ENCODE results near the gene FAM210B. TPM values are rescaled to one million over a fixed set of nuclear protein-coding genes. Genes with fewer than 3 reads are reported as not detected.
A peak's percentile ranks its signal among the peaks of the same experiment; 100 is the strongest.
"Not testable (repeated sequence)": the region's sequence is repeated elsewhere in the genome, so short reads cannot be mapped to it uniquely, and the experiment has no call there.

Gene FAM210B
- total RNA-seq, 1 donor from 2014 or later = 46.5 TPM

DNA sequence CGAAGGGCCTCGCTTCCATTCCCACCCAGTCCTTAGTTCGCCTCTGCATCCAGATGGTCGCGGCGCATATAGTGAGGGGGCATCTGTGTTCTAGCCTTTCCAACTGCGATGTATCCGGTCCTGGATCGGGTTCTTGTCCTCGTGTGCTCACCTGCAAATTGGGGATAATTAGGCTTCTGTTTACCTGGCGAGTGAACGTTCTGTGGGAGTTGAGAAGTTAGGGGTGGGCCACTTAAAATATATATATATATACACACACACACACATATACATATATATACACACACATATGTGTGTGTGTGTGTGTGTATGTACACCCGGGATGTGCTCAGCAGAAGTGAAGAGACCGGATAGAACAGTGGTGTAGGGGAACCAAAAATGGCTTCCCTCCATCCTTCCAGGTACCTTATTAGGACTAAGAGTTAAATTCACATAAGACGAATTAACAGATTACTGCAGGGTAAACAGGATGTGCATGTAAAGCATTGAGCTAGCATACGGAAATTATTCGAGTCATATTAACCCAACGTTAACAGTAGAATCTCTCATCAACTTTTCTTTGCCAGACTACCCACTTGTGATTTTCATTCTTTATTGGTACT lies 34.2 kb downstream of the FAM210B start:
- no peak for DNase-seq (ENCODE audit: low read depth)

DNA sequence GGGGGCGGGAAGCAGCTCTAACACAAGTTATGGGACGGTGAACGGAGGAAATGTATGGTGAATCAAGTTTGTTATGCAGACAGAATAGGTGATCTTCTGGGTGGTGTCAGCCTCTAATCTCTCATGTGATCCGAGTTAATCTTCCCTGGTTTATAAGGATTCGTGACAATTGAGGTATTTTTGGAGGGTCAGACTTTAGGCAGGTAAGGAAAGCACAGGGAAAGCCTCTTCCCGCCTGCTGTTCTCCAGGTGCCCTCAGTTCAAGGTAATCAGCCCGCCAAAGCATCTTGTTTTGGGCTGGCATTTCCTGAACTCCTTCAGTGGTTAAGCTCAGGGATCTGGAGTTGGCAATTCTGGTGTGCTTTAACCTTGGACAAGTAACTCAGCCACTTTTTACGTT lies 34.9 kb downstream of the FAM210B start:
- no peak for DNase-seq (ENCODE audit: low read depth)

DNA sequence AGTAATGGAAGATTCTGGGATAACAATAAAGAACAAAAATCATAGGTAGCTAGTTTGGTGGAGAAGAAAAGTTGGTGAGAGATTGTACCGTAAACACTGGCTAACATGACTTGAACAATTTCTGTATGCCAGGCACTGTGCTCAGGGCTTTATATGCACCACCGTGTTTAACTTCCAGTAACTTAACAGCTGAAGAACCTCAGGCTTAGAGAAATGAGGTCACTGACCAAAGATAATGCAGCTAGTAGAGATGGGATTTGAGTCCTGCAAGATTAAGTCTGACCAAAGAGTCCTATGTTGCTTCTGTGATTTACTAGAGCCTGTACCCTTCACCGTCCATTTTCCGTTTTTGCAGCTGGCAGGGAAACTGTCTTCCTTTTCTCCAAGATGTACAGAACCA lies 36.4 kb downstream of the FAM210B start:
- no peak for DNase-seq (ENCODE audit: low read depth)

DNA sequence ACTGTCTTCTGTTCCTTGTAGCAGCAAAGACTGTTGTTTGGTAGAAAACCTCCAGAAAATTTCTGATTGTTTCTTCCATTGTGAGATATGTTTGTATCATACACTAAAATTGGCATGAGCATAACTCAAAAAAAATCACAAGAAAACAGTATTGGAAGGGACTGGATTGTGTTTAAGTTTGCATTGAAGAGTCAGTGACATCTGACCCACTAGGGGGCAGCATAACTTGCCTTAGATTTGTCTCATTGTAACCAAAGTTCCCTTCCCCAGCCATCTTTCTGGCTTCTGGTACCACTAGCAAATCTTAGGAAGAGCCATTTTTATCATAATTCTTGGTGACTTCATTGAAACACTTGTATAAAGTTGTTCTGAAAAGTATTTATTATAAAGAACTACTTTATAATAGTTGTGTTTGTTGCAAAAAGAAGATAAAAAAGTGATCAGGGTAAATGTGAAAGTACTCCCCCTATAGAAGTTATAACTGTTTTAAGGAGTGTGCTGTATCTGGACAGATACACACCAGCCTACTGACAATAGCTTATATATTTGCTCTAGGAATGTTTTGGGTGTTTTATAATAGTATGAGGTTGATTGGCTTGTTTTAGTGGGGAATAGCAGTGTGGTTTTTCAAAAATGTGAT lies 41.3 kb downstream of the FAM210B start:
- DNase-seq (ENCODE audit: low read depth) = peak; percentile 66

DNA sequence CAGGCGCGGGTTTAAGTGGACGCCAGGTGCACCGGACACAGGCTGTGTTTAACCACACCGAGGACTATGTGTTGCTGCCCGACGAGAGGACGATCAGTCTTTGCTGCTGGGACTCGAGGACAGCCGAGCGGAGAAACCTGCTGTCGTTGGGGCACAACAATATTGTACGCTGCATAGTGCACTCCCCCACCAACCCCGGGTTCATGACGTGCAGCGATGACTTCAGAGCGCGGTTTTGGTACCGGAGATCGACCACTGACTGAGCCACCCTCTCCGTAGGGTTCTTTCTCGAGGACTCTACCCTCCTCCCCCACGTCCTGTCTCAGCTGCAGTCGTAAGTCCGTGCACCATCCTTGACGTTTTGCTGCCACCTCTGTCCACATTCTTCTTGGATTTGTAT lies 44.7 kb downstream of the FAM210B start:
- DNase-seq (ENCODE audit: low read depth) = no peak

DNA sequence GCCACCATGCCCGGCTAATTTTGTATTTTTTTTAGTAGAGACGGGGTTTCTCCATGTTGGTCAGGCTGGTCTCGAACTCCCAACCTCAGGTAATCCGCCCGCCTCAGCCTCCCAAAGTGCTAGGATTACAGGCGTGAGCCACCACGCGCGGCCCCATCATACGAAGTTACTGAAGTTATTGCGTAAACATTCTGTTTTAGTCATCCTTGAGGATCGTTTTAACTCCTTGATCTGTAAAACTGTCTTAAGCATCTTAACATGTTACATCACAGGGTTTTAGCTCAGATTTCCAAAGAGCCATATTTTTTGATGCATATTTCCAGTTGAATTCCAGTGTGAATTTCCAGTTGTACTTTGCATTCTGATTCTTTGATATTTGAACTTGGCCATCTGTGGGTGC lies 46.6 kb downstream of the FAM210B start:
- DNase-seq (ENCODE audit: low read depth) = not testable (repeated sequence)

DNA sequence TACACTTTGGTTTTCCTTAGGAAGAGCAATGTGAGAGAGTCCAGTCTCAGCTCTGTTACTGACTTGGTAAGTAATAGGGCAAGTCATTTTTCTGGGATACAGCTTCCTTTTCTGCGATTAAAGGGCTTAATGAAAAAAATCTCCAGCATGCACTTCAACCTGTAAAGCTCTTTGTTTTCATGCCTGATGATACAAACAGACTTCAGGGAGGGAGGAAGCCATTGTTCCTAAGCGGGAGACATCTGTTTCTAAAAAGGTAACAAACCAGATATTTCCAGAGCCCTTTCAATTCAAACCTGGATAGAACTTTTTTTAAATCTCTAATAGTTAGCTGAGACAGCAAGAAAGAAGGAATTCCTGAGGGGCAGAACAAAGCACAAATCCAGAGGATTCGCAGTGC lies 48.1 kb downstream of the FAM210B start:
- DNase-seq (ENCODE audit: low read depth) = no peak

DNA sequence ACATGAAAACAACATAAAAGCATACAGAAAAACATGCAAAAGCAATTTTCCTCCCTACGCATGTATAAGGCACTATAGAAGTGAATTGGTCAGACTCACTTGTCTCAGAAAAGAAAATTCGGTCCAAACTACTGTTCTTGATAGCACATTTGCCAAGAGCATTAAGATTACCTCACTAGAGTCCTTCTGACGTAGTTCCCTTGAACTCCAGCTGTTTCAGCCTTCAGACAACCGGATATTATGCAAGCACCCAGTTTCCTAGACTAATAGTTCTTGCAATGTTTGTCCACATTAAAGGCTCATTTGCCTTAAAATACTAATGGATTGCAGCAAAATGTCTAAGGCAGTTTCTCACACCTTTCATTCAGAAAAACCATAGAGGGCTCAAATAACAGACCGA lies 50.7 kb downstream of the FAM210B start:
- no peak for DNase-seq (ENCODE audit: low read depth)

DNA sequence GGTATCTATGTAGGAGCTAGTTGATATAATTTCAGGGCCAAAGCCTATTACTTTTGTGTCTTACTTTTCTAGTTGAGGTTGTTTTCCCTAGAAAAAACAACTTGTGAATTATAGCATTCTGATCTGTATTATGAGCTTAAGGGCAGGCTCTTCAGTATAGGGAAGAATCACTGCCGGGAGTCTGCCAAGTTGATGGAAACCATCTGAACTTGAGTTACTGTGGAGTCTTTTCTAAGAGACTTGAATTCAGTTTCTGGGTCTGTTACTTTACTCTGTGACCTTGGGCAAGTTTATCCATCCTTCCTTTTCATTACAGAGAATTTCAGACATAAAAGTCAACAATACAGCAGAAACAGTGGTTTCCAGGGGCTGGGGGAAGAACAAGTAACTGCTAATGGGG lies 51.2 kb downstream of the FAM210B start:
- no peak for DNase-seq (ENCODE audit: low read depth)

DNA sequence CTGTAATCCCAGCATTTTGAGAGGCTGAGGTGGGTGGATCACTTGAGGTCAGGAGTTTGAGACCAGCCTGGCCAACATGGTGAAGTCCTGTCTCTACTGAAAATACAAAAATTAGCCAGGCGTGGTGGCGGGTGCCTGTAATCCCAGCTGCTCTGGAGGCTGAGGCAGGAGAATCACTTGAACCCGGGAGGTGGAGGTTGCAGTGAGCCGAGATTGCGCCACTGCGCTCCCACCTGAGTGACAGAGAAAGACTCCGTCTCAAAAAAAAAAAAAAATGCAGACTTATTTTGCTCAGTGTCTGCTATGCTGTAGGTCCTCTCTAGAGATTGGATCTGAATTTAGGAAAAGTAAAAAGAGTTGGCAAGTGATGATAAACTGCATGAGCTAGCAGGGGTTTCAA lies 52.5 kb downstream of the FAM210B start:
- DNase-seq (ENCODE audit: low read depth) = not testable (repeated sequence)

DNA sequence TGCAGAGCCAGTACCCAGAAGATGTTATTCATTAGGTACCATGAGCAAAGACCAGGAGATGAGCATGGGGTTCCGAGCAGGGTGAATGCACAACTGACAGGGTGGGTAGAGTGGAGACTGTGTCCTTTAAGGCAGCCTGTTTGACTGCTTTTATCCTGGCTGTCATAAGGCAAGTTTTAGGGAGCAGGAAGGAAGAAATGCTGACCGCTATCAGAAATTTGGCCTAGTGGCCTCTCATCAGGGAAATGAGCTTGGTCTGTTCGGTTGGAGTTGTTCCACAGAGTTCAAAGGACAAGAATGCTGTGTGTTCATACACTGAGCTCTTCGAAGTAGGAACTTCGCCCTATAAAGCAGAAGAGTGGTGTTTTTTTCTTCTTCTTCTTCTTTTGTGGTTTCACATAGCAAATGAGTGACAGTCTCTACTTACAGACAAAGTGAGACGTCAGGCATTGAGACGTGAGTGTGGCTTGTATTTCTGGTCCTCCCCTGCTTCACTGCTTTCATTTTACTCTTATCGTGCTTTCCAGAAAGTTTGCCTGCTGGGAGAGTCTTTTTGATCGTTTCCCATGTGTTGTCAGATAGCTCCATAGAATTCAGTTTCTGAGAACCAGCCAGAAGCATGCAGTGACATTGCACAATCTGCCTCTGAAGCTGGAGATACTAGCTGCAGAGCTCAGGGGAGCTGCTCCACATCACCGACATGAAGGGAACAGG lies 53.1 kb downstream of the FAM210B start, which contains the start of gene CASS4:
Gene CASS4 (plus strand): TSS at position 502 of the 714 bp plus-strand sequence. CDS start 199 bp downstream, at position 701.
- DNase-seq (ENCODE audit: low read depth) = peak; percentile 77

DNA sequence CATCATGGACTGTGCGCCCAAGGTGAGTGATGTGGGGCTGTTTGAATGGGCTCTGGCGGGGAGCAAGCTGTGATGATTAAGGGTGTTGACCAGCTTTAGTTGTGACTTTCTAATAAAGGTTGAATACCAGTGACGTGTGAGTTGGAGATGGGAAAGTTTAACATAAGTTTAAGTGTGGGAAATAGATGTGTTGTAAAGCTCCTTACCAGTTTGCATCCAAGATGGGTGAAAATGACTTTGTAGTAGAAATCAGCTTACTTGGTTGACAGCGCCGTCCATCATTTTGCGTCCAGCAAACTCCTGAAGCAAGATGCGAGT lies 53.7 kb downstream of the FAM210B start:
- no peak for DNase-seq (ENCODE audit: low read depth)

DNA sequence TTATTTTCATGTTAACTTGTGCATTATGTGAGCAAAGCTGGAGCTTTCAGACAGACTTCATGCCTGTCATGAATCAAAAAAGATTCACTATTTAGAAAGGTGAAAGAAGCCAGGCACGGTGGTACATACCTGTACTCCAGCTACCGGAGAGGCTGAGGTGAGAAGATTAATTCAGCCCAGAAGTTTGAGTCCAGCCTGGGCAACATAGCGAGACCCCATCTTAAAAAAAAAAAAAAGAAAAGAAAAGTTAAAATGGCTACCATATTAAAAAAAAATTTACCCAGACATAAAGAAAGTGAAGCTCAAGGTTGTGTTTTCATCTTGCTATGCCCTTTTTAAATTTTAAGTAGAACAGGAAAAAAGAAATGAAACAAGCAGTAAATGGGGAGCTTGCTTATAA lies 54.2 kb downstream of the FAM210B start:
- no peak for DNase-seq (ENCODE audit: low read depth)

DNA sequence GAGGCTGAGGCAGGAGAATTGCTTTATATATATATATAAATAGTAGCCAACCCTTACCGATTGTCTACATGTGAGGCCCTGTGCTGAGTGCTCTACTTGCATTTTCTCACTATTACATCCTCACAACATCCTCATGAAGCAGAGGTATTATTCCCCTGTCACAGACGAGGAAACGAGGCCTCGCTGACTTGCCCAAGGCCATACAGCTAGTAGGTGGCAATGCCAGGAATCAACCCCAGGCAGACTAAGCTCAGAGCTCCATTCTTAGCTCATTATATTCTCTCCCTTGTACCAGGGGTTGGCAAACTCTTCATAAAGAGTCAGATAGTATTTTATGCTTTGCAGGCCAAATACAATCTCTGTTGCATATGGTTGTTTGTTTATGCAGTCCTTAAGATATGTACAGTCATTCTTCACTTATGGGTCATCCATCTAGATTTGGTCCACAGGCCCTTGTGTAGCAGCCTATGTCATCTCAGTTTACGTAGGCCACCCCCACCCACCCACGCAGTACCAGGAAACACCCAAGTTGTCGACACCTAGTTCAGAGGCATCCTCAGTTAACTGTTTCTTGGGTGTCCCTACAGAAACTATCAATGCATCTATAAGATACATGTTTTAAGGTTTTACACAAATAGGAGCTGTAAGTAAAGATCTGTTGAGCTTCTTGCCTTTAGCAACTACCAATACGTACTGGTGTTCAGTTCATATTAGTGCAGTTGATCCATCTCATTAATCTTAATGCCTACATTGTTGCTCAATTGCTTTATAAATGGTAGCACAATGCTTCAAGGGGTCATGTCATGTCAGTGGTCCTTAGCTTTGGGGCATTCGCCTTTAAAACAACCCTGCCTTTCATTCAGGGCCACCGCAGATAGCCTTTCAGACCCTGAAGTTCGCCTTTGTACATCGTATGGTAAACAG lies 56.3 kb downstream of the FAM210B start:
- DNase-seq (ENCODE audit: low read depth) = no peak

DNA sequence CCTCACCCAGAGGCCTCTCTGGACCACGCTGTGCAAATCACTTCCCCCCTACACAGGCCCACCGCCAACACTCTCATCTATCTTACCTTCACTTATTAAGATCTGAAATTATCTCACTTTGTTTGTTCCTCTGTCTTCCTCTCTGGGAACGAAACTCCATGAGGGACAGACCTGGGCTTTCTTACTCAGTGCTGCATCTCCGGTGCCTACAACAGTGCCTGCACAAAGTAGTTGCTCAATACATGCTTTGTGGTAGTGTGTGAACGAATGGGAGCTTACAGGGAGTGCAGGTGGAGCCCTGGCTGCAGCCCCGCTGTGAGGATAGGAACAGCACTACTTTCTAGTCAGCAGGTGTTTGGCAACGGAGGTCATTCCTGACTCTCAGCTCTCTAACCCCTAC lies 58.6 kb downstream of the FAM210B start:
- DNase-seq (ENCODE audit: low read depth) = no peak

DNA sequence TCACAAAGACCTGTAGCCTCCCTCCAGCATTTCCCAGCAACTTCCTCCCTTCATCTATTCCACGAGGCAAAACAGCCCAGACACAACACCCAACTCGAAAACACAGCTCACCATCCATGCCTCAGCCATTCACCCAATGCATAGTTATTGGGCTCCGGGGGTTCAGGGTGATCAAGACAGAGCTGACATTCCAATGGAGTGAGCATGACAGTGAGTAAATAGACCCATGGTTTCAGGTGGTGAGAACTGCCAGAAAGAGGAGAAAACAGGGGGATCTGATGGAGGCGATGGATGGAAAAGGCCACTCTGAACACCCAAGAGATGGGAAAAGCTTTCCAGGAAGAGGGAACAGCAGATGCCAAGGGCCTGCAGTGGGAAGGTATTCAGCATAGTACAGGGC lies 59.1 kb downstream of the FAM210B start:
- DNase-seq (ENCODE audit: low read depth) = no peak

Other genes starting within 250 kb of the FAM210B start
- gene MC3R, start 110.2 kb upstream of the FAM210B start, total RNA-seq = not detected in 2 replicates
- gene AURKA, start 33.2 kb downstream of the FAM210B start, total RNA-seq = 9.1 and 48.3 TPM in 2 replicates
- gene CSTF1, start 33.7 kb downstream of the FAM210B start, total RNA-seq = 26.0 and 63.3 TPM in 2 replicates
- 0.20 TPM in 1 of 2 replicates, not detected in the other for gene CASS4, start 53.3 kb downstream of the FAM210B start, total RNA-seq
- gene RTF2, start 109.7 kb downstream of the FAM210B start, total RNA-seq = 82.3 and 95.0 TPM in 2 replicates
- gene FAM209A, start 165.8 kb downstream of the FAM210B start, total RNA-seq = not detected in 2 replicates
- not detected in 2 replicates for gene FAM209B, start 174.3 kb downstream of the FAM210B start, total RNA-seq